ENCODE results near the gene SPECC1. TPM values are rescaled to one million over a fixed set of nuclear protein-coding genes. Genes with fewer than 3 reads are reported as not detected.

The SPECC1 gene
- total and polyA plus RNA-seq, 9 of the 15 experiments (the other 6 are each of a cell fraction or from before 2014, with no cell fraction given), result 2.4 to 19.6 (median 14.7) TPM

- H3K4me3 ChIP-seq, result no peak overlapping the region
- CTCF ChIA-PET (ENCODE audit: low intra/inter-chr PET ratio), result no interaction called here
- no peaks in the 10 kb centered on the region; the same call in 2 of the 3 replicates for H3K79me2 ChIP-seq (ENCODE audit: control insufficient read depth, insufficient read depth, low read length)
- H3K9me3 ChIP-seq (replicated peaks; ENCODE audit: control insufficient read depth, insufficient read depth, low read depth, low read length), result no peaks in the 10 kb centered on the region
- 72% methylated on average over 3 of the region's 3 CpGs for WGBS (ENCODE audit: insufficient coverage, low coverage, missing lambda C conversion rate)
- no TSS peak for BruUV-seq (replicated peaks)
- H2AFZ ChIP-seq (ENCODE audit: low read depth, low read length), result no peak overlapping the region
- H3K36me3 ChIP-seq (ENCODE audit: control insufficient read depth, insufficient read depth, low read length), result no peaks in the 10 kb centered on the region; the same call in 2 of the 3 replicates
- FAIRE-seq (no peak), ATAC-seq (no peak), DNase-seq (ENCODE audit: extremely low read depth in 1 of 4, low spot score in 3 of 4) (no peak)
- no peaks in the 10 kb centered on the region for H4K20me1 ChIP-seq (replicated peaks; ENCODE audit: control insufficient read depth, insufficient read depth, low read length)
- no peaks in the 10 kb centered on the region for H3K27me3 ChIP-seq (ENCODE audit: control insufficient read depth in 2 of 2, insufficient read depth in 2 of 2, low read length in 2 of 2)
- intact Hi-C loops (cut with micrococcal nuclease), result no loop called here
- in situ Hi-C loops (cut with MboI), result no loop called here
- H3K4me2 ChIP-seq (ENCODE audit: insufficient read depth, low read length), result no peak overlapping the region
- H3K9ac ChIP-seq (ENCODE audit: insufficient read depth in 1 of 2, low read depth in 2 of 2, low read length in 2 of 2), result no peak overlapping the region
- POLR2A ChIA-PET, result interaction anchor here (0.6 kb wide), 1 partner anchor 322 kb away, joined by 3 read pairs; no protein-coding TSS in a partner anchor
- H3K27ac ChIP-seq (ENCODE audit: extremely low read depth, low read depth, low read length), result no peak overlapping the region
- peaks cover 0 to 17% of the 10 kb centered on the region in 2 experiments; a peak in 3 of 5 replicates for H3K4me1 ChIP-seq (replicated peaks in 1 of 2; ENCODE audit: control insufficient read depth in 2 of 2, insufficient read depth in 2 of 2, low read length in 2 of 2)
- no peaks in the 10 kb centered on the region for H3K9me1 ChIP-seq (ENCODE audit: control insufficient read depth, insufficient read depth, low read length)
- TF ChIP-seq RBM34 (IDR thresholded peaks at IDR 0.05; ENCODE audit: borderline replicate concordance, insufficient read depth, low read length) (no peak), DMBX1 (CRISPR knock-in tag; IDR thresholded peaks at IDR 0.05; ENCODE audit: borderline replicate concordance) (no peak), ZC3H4 (CRISPR knock-in tag; IDR thresholded peaks at IDR 0.05; ENCODE audit: borderline replicate concordance) (no peak), RREB1 (CRISPR knock-in tag; IDR thresholded peaks at IDR 0.05) (no peak), ZNF395 (CRISPR knock-in tag; IDR thresholded peaks at IDR 0.05) (no peak), ATF3 (IDR thresholded peaks at IDR 0.05) (no peak), ATF3 (CRISPR knock-in tag; conservative IDR thresholded peaks at IDR 0.05) (no peak), E2F1 (CRISPR knock-in tag; IDR thresholded peaks at IDR 0.05) (no peak), NR4A1 (CRISPR knock-in tag; IDR thresholded peaks at IDR 0.05) (no peak), NR4A1 (tag; IDR thresholded peaks at IDR 0.05) (no peak), ZNF511 (CRISPR knock-in tag; IDR thresholded peaks at IDR 0.05) (no peak), ZNF239 (CRISPR knock-in tag; IDR thresholded peaks at IDR 0.05) (no peak), LARP7 (IDR thresholded peaks at IDR 0.05) (no peak)
Observed at GRCh38 chr17:20211246-20211645, 202.1 kb downstream of the SPECC1 start.
